HEK293 (cell line): Measurements from ENCODE around the gene ZNF648.
"Not testable (repeated sequence)": the region's sequence is repeated elsewhere in the genome, so short reads cannot be mapped to it uniquely, and the experiment has no call there.

Source experiments
- CTCF ChIA-PET: fragments of 350-600 bp; formaldehyde crosslinking; extraction: SDS; loops from one replicate; lab custom pipeline; 2021; ENCODE audit warnings: antibody characterized with exemption; lab: Yijun Ruan, JAX
- POLR2A ChIA-PET: fragments of 300-600 bp; formaldehyde crosslinking; extraction: SDS; loops from one replicate; lab custom pipeline; 2020; ENCODE audit warnings: antibody characterized with exemption, inconsistent platforms; lab: Yijun Ruan, JAX
- H3K27ac ChIP-seq: fragments of 200-500 bp; sonication (Bioruptor generic); 2 replicates; pipeline ENCODE4 v1.5.1; 2014; ENCODE audit warnings: low read depth, low read length, control low read depth, inconsistent platforms; ENCODE audit errors: extremely low read depth
- H3K36me3 ChIP-seq, 2 experiments: fragments of 200-500 bp in 1 of 2; sonication (Bioruptor generic) in 1 of 2; 1 replicate in 1 of 2; 2 replicates in 1 of 2; pipeline ENCODE4 v1.5.1; 2014 to 2017; ENCODE audit warnings: inconsistent platforms in 2 of 2, low read length in 2 of 2; ENCODE audit not compliant: control insufficient read depth in 2 of 2, insufficient read depth in 1 of 2
- H3K4me1 ChIP-seq: fragments of 200-500 bp; sonication (Bioruptor generic); 2 replicates; pipeline ENCODE4 v1.5.1; 2014; ENCODE audit warnings: mild to moderate bottlenecking, low read length, inconsistent platforms; ENCODE audit not compliant: control insufficient read depth, insufficient read depth
- H3K4me3 ChIP-seq: 2 replicates; pipeline ENCODE4 v1.5.1; 2011; ENCODE audit warnings: low read depth, mild to moderate bottlenecking, control low read depth, low read length, moderate library complexity
- H3K9me3 ChIP-seq: fragments of 200-500 bp; sonication (Bioruptor generic); 2 replicates; pipeline ENCODE4 v1.5.1; 2014; ENCODE audit warnings: low read depth, low read length, inconsistent platforms; ENCODE audit not compliant: control insufficient read depth, insufficient read depth
- HOXC10 ChIP-seq: sonication (generic); formaldehyde crosslinking; IDR thresholded peaks from 2 replicates; pipeline ENCODE4 v1.8.1; 2023; ENCODE audit warnings: mild to moderate bottlenecking, missing genetic modification reagents
- SALL2 ChIP-seq: fragments of 450-650 bp; formaldehyde crosslinking; IDR thresholded peaks from 2 replicates; pipeline ENCODE4 v1.5.0; 2017; ENCODE audit warnings: missing biosample characterization, mild to moderate bottlenecking, missing genetic modification characterization, borderline replicate concordance
- ZEB2 ChIP-seq: fragments of 450-650 bp; formaldehyde crosslinking; IDR thresholded peaks from 2 replicates; pipeline ENCODE4 v1.5.1; 2016; ENCODE audit warnings: missing biosample characterization, missing genetic modification characterization
- ZNF155 ChIP-seq: fragments of 450-650 bp; formaldehyde crosslinking; IDR thresholded peaks from 2 replicates; pipeline ENCODE4 v1.5.1; 2016; ENCODE audit warnings: missing biosample characterization, missing genetic modification characterization
- ZNF19 ChIP-seq: fragments of 450-650 bp; formaldehyde crosslinking; IDR thresholded peaks from 2 replicates; pipeline ENCODE4; 2016; ENCODE audit warnings: missing biosample characterization, missing genetic modification characterization, low read depth
- ZNF24 ChIP-seq: fragments of 450-650 bp; formaldehyde crosslinking; IDR thresholded peaks from 2 replicates; pipeline ENCODE4 v1.5.1; 2016; ENCODE audit warnings: missing biosample characterization, missing genetic modification characterization
- ZNF311 ChIP-seq: fragments of 450-650 bp; formaldehyde crosslinking; IDR thresholded peaks from 2 replicates; pipeline ENCODE4 v1.5.1; 2017; ENCODE audit warnings: missing biosample characterization, missing genetic modification characterization, borderline replicate concordance
- ZNF341 ChIP-seq: fragments of 450-650 bp; formaldehyde crosslinking; IDR thresholded peaks from 2 replicates; pipeline ENCODE4; 2016; ENCODE audit warnings: low read depth, missing biosample characterization, missing genetic modification characterization
- ZNF560 ChIP-seq: fragments of 450-650 bp; formaldehyde crosslinking; IDR thresholded peaks from 2 replicates; pipeline ENCODE4 v1.5.1; 2017; ENCODE audit warnings: missing biosample characterization, missing genetic modification characterization, borderline replicate concordance
- ZNF626 ChIP-seq: fragments of 450-650 bp; sonication (Bioruptor Pico); formaldehyde crosslinking; IDR thresholded peaks from 2 replicates; pipeline ENCODE4 v1.5.1; 2018; ENCODE audit warnings: missing biosample characterization, missing genetic modification characterization, inconsistent platforms
- ZNF677 ChIP-seq: fragments of 450-650 bp; IDR thresholded peaks from 2 replicates; pipeline ENCODE4 v1.5.0; 2018; ENCODE audit warnings: missing biosample characterization, mild to moderate bottlenecking, missing genetic modification characterization, moderate library complexity
- ZNF707 ChIP-seq: fragments of 450-650 bp; formaldehyde crosslinking; IDR thresholded peaks from 2 replicates; pipeline ENCODE4 v1.5.1; 2016; ENCODE audit warnings: missing biosample characterization, missing genetic modification characterization
- ZNF776 ChIP-seq: fragments of 450-650 bp; formaldehyde crosslinking; IDR thresholded peaks from 2 replicates; pipeline ENCODE4 v1.5.0; 2017; ENCODE audit warnings: missing biosample characterization, missing genetic modification characterization, borderline replicate concordance
- ZNF791 ChIP-seq: fragments of 450-650 bp; formaldehyde crosslinking; IDR thresholded peaks from 2 replicates; pipeline ENCODE4 v1.5.1; 2016; ENCODE audit warnings: missing biosample characterization, missing genetic modification characterization
- TF ChIP-seq, protein P1 (sequence below): fragments of 450-650 bp; formaldehyde crosslinking; IDR thresholded peaks from 2 replicates; pipeline ENCODE4 v1.5.1; 2016; ENCODE audit warnings: missing biosample characterization, missing genetic modification characterization, borderline replicate concordance
- TF ChIP-seq, protein P2 (sequence below): fragments of 450-650 bp; formaldehyde crosslinking; IDR thresholded peaks from 2 replicates; pipeline ENCODE4 v1.5.1; 2016; ENCODE audit warnings: missing biosample characterization, missing genetic modification characterization
- TF ChIP-seq, protein P3 (sequence below): fragments of 450-650 bp; formaldehyde crosslinking; IDR thresholded peaks from 2 replicates; pipeline ENCODE4 v1.5.1; 2016; ENCODE audit warnings: missing biosample characterization, missing genetic modification characterization

Gene ZNF648

DNA sequence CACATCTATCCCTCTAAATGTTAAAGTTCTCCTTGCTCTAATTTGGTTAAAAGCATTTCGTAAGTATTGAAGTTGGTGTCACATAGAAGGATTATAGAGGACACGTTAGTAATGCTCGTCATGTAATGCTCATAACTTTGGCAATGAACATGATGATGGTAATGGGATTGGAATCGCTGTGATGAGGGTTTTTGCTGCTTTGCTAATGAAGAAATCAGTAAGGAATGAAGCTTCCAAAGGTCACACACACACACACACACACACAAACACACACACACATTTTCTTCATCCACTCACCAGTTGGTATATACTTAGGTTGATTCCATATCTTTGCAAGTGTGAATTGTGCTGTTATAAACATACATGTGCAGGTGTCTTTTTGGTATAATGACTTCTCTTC is 36.8 kb upstream of the ZNF648 start (continued):
- TF ChIP-seq, protein P1, sequence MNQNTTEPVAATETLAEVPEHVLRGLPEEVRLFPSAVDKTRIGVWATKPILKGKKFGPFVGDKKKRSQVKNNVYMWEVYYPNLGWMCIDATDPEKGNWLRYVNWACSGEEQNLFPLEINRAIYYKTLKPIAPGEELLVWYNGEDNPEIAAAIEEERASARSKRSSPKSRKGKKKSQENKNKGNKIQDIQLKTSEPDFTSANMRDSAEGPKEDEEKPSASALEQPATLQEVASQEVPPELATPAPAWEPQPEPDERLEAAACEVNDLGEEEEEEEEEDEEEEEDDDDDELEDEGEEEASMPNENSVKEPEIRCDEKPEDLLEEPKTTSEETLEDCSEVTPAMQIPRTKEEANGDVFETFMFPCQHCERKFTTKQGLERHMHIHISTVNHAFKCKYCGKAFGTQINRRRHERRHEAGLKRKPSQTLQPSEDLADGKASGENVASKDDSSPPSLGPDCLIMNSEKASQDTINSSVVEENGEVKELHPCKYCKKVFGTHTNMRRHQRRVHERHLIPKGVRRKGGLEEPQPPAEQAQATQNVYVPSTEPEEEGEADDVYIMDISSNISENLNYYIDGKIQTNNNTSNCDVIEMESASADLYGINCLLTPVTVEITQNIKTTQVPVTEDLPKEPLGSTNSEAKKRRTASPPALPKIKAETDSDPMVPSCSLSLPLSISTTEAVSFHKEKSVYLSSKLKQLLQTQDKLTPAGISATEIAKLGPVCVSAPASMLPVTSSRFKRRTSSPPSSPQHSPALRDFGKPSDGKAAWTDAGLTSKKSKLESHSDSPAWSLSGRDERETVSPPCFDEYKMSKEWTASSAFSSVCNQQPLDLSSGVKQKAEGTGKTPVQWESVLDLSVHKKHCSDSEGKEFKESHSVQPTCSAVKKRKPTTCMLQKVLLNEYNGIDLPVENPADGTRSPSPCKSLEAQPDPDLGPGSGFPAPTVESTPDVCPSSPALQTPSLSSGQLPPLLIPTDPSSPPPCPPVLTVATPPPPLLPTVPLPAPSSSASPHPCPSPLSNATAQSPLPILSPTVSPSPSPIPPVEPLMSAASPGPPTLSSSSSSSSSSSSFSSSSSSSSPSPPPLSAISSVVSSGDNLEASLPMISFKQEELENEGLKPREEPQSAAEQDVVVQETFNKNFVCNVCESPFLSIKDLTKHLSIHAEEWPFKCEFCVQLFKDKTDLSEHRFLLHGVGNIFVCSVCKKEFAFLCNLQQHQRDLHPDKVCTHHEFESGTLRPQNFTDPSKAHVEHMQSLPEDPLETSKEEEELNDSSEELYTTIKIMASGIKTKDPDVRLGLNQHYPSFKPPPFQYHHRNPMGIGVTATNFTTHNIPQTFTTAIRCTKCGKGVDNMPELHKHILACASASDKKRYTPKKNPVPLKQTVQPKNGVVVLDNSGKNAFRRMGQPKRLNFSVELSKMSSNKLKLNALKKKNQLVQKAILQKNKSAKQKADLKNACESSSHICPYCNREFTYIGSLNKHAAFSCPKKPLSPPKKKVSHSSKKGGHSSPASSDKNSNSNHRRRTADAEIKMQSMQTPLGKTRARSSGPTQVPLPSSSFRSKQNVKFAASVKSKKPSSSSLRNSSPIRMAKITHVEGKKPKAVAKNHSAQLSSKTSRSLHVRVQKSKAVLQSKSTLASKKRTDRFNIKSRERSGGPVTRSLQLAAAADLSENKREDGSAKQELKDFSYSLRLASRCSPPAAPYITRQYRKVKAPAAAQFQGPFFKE (tag by site-specific recombination): no peak
- TF ChIP-seq HOXC10 (CRISPR knock-in tag): no peak
- no peak for TF ChIP-seq ZNF560
- TF ChIP-seq, all 188 proteins: peak for 0

DNA sequence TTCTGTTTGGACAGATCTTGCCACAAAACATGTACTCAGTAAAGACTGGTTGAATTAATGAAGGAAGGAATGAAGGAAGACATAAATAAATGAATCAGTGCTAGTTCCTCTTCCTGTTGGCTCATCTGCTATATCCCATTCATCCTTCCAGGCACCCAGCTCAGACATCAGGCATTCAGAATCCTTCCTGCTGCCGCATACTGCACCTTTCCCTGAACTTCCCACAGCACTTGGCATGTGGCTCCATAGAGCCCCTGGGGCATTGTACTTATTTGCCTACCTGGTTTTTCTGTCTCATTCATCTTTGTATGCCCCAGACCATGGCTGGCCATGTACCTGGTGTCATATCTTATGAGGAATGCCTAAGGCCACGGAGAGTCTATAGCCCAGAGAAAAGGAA is 34.4 kb upstream of the ZNF648 start:
- ChIA-PET POLR2A (interaction anchor here (0.9 kb wide), 1 partner anchor 296 kb away, joined by 4 read pairs; the partner anchor contains the start of gene GLUL), CTCF (no interaction called here)
- no peaks in the 10 kb centered on the region for H3K9me3 ChIP-seq
- no peaks in the 10 kb centered on the region for H3K4me1 ChIP-seq
- no peak overlapping the region for H3K27ac ChIP-seq
- H3K36me3 ChIP-seq: no peaks in the 10 kb centered on the region
- TF ChIP-seq ZNF24 (tag by site-specific recombination) (no peak), ZNF776 (tag by site-specific recombination) (no peak), ZNF791 (no peak), ZNF707 (tag by site-specific recombination) (no peak), ZNF341 (tag by site-specific recombination) (no peak), ZNF155 (tag by site-specific recombination) (no peak), ZNF311 (no peak), SALL2 (no peak), ZNF19 (tag by site-specific recombination) (no peak), ZEB2 (tag by site-specific recombination) (no peak), ZNF677 (no peak), ZNF626 (tag by site-specific recombination) (no peak)
- TF ChIP-seq, protein P2, sequence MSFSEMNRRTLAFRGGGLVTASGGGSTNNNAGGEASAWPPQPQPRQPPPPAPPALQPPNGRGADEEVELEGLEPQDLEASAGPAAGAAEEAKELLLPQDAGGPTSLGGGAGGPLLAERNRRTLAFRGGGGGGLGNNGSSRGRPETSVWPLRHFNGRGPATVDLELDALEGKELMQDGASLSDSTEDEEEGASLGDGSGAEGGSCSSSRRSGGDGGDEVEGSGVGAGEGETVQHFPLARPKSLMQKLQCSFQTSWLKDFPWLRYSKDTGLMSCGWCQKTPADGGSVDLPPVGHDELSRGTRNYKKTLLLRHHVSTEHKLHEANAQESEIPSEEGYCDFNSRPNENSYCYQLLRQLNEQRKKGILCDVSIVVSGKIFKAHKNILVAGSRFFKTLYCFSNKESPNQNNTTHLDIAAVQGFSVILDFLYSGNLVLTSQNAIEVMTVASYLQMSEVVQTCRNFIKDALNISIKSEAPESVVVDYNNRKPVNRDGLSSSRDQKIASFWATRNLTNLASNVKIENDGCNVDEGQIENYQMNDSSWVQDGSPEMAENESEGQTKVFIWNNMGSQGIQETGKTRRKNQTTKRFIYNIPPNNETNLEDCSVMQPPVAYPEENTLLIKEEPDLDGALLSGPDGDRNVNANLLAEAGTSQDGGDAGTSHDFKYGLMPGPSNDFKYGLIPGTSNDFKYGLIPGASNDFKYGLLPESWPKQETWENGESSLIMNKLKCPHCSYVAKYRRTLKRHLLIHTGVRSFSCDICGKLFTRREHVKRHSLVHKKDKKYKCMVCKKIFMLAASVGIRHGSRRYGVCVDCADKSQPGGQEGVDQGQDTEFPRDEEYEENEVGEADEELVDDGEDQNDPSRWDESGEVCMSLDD (tag by site-specific recombination): no peak
- TF ChIP-seq, protein P3, sequence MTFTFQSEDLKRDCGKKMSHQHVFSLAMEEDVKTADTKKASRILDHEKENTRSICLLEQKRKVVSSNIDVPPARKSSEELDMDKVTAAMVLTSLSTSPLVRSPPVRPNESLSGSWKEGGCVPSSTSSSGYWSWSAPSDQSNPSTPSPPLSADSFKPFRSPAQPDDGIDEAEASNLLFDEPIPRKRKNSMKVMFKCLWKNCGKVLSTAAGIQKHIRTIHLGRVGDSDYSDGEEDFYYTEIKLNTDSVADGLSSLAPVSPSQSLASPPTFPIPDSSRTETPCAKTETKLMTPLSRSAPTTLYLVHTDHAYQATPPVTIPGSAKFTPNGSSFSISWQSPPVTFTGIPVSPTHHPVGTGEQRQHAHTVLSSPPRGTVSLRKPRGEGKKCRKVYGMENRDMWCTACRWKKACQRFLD: no peak
- TF ChIP-seq, all 188 proteins: peak for 0
- no peak overlapping the region for H3K4me3 ChIP-seq

DNA sequence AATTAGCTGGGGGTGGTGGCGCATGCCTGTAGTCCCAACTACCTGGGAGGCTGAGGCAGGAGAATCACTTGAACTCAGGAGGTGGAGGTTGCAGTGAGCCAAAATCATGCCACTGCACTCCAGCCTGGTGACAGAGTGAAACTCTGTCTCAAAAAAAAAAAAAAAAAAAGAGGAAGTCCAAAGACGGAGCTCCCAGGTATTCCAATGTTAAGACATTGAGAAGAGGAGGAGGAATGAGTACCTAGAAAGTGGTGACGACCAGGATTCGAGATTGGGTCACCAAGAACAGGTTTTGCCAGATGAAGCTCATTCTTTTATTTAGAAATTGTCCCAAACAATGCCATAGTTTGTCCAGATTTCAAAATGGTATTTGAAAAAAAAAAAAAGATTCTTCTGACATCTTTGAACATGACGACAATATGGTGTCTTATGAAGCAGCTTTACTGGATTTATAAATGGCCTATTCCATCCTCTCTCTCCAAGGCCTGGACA is 33.0 kb upstream of the ZNF648 start:
- H3K36me3 ChIP-seq, POLR2A ChIA-PET, H3K4me3 ChIP-seq, H3K4me1 ChIP-seq, H3K27ac ChIP-seq, H3K9me3 ChIP-seq: not testable (repeated sequence)
- CTCF ChIA-PET: interaction anchor here (0.9 to 1.7 kb wide), 4 partner anchors 10 to 303 kb away, joined by 3 to 11 read pairs (median 5); no protein-coding TSS in a partner anchor
